GM19328 (cell line): ENCODE data around the gene JADE2.
"Not testable (repeated sequence)": the region's sequence is repeated elsewhere in the genome, so short reads cannot be mapped to it uniquely, and the experiment has no call there.

ENCODE experiments used
- ATAC-seq: cut with Tn5 transposase; IDR thresholded peaks from one replicate; pipeline ENCODE4 v1.9.1; 2021; ENCODE audit warnings: mild to moderate bottlenecking, moderate library complexity; ENCODE audit not compliant: unreplicated experiment

The JADE2 gene

GRCh38 chr5:134506054-134507039, 19.1 kb upstream of the JADE2 start:
- no peak for ATAC-seq

GRCh38 chr5:134507452-134507851, 18.0 kb upstream of the JADE2 start:
- no peak for ATAC-seq

- no peak for ATAC-seq
Observed at GRCh38 chr5:134508521-134509195, 16.8 kb upstream of the JADE2 start.

- no peak for ATAC-seq
Observed at GRCh38 chr5:134509308-134510040, 16.0 kb upstream of the JADE2 start.

GRCh38 chr5:134510970-134511795, 14.3 kb upstream of the JADE2 start:
- no peak for ATAC-seq

- no peak for ATAC-seq
Observed at GRCh38 chr5:134511796-134512660, 13.4 kb upstream of the JADE2 start.

- no peak for ATAC-seq
Observed at GRCh38 chr5:134512661-134512999, 12.8 kb upstream of the JADE2 start.

- ATAC-seq, result no peak
Observed at GRCh38 chr5:134515801-134516200, 9.7 kb upstream of the JADE2 start.

GRCh38 chr5:134516984-134517383, 8.5 kb upstream of the JADE2 start:
- ATAC-seq, result not testable (repeated sequence)

GRCh38 chr5:134517553-134517952, 7.9 kb upstream of the JADE2 start:
- ATAC-seq, result no peak

- no peak for ATAC-seq
Observed at GRCh38 chr5:134519989-134520388, 5.5 kb upstream of the JADE2 start.

GRCh38 chr5:134521841-134522240, 3.6 kb upstream of the JADE2 start:
- no peak for ATAC-seq

- no peak for ATAC-seq
Observed at GRCh38 chr5:134523543-134524271, 1.8 kb upstream of the JADE2 start.

- ATAC-seq, result no peak
Observed at GRCh38 chr5:134524272-134524825, 1.1 kb upstream of the JADE2 start.

GRCh38 chr5:134525683-134526482, 413 bp downstream of the JADE2 start:
- ATAC-seq, result no peak

GRCh38 chr5:134526483-134527155, 1.1 kb downstream of the JADE2 start:
- peak; percentile 15 for ATAC-seq
